Karpas-422 (cell line): Measurements from ENCODE around the gene ZNF506. TPM values are rescaled to one million over a fixed set of nuclear protein-coding genes. Genes with fewer than 3 reads are reported as not detected.

Experiments
- DNase-seq: peaks from one replicate; pipeline ENCODE4 v3.0.0-alpha.2; 2015
- H2AFZ ChIP-seq: fragments of 200-600 bp; sonication (generic); 2 replicates; pipeline ENCODE4 v1.6.1; 2014; ENCODE audit warnings: antibody characterized with exemption, low read length, mixed read lengths
- H3K27ac ChIP-seq: fragments of 200-600 bp; sonication (generic); 2 replicates; pipeline ENCODE4 v1.5.1; 2014; ENCODE audit warnings: mild to moderate bottlenecking, low read length, moderate library complexity
- H3K27me3 ChIP-seq: fragments of 200-600 bp; sonication (generic); 2 replicates; pipeline ENCODE4 v1.6.1; 2014; ENCODE audit warnings: low read length, mixed read lengths
- H3K36me3 ChIP-seq: fragments of 200-600 bp; sonication (generic); 2 replicates; pipeline ENCODE4 v1.6.1; 2014; ENCODE audit warnings: low read length, mixed read lengths; ENCODE audit not compliant: insufficient read depth
- H3K4me1 ChIP-seq: fragments of 200-600 bp; sonication (generic); 2 replicates; pipeline ENCODE4 v1.6.1; 2014; ENCODE audit warnings: mild to moderate bottlenecking, low read length, mixed read lengths
- H3K4me2 ChIP-seq: fragments of 200-600 bp; sonication (generic); 2 replicates; pipeline ENCODE4 v1.6.1; 2014; ENCODE audit warnings: low read length, low read depth, mild to moderate bottlenecking; ENCODE audit not compliant: poor library complexity, severe bottlenecking
- H3K4me3 ChIP-seq: fragments of 200-600 bp; sonication (generic); 2 replicates; pipeline ENCODE4 v1.5.1; 2014; ENCODE audit warnings: mild to moderate bottlenecking, antibody characterized with exemption, low read length, mixed read lengths
- H3K79me2 ChIP-seq: fragments of 200-600 bp; sonication (generic); 2 replicates; pipeline ENCODE4 v1.6.1; 2014; ENCODE audit warnings: mild to moderate bottlenecking, low read length, mixed read lengths
- H3K9ac ChIP-seq: fragments of 200-600 bp; sonication (generic); 2 replicates; pipeline ENCODE4 v1.6.0; 2014; ENCODE audit warnings: low read length
- H3K9me2 ChIP-seq: fragments of 200-600 bp; sonication (generic), shearing (Covaris generic); replicated peaks from 2 replicates; pipeline ENCODE4 v1.6.0; 2014; ENCODE audit warnings: mild to moderate bottlenecking, low read length, moderate library complexity; ENCODE audit not compliant: insufficient read depth
- H3K9me3 ChIP-seq: fragments of 300-700, 200-600 bp; sonication (generic); 2 replicates; pipeline ENCODE4 v1.6.1; 2014; ENCODE audit warnings: low read length, mixed read lengths
- H4K20me1 ChIP-seq: fragments of 200-600 bp; sonication (generic); 2 replicates; pipeline ENCODE4 v1.6.1; 2014; ENCODE audit warnings: mild to moderate bottlenecking, antibody characterized with exemption, low read length, low read depth; ENCODE audit not compliant: insufficient read depth
- total RNA-seq: library from RNA; depleted of rRNA; stranded (reverse); fragments of >200 nt; shearing (Covaris generic); gene quantifications from 2 replicates; pipeline ENCODE4 v1.2.3, GENCODE V29; 2014; ENCODE audit warnings: low replicate concordance

ZNF506 gene
- total RNA-seq, 1 experiment from 2014 or later: 44.1 TPM

GRCh38 chr19:19750842-19751790 is 70.4 kb downstream of the ZNF506 start:
- no peaks in the 10 kb centered on the region for H3K9me3 ChIP-seq
- H3K79me2 ChIP-seq: no peaks in the 10 kb centered on the region
- H3K4me3 ChIP-seq: no peak overlapping the region
- no peaks in the 10 kb centered on the region for H3K36me3 ChIP-seq
- no peak for DNase-seq
- H3K4me2 ChIP-seq: no peak overlapping the region
- no peak overlapping the region for H2AFZ ChIP-seq
- H3K9ac ChIP-seq: no peak overlapping the region
- no peaks in the 10 kb centered on the region for H3K9me2 ChIP-seq
- no peaks in the 10 kb centered on the region for H3K4me1 ChIP-seq
- H4K20me1 ChIP-seq: no peaks in the 10 kb centered on the region
- no peak overlapping the region for H3K27ac ChIP-seq
- H3K27me3 ChIP-seq: no peaks in the 10 kb centered on the region

- no peak for DNase-seq
- Histone ChIP-seq H3K4me1 (no peaks in the 10 kb centered on the region), H3K9me3 (no peaks in the 10 kb centered on the region), H3K9me2 (no peaks in the 10 kb centered on the region), H3K79me2 (no peaks in the 10 kb centered on the region), H3K4me3 (no peak overlapping the region), H2AFZ (no peak overlapping the region), H4K20me1 (no peaks in the 10 kb centered on the region), H3K4me2 (no peak overlapping the region), H3K27me3 (no peaks in the 10 kb centered on the region), H3K9ac (no peak overlapping the region), H3K36me3 (no peaks in the 10 kb centered on the region), H3K27ac (no peak overlapping the region)
Observed at GRCh38 chr19:19749908-19750841, 71.4 kb downstream of the ZNF506 start.

- Histone ChIP-seq H3K4me3 (no peak overlapping the region), H3K4me2 (no peak overlapping the region), H3K9me2 (no peaks in the 10 kb centered on the region)
Observed at GRCh38 chr19:19749117-19749907, 72.2 kb downstream of the ZNF506 start.

GRCh38 chr19:19748249-19748938 is 73.2 kb downstream of the ZNF506 start:
- no peak for DNase-seq
- H3K36me3 ChIP-seq: no peaks in the 10 kb centered on the region
- H3K9me2 ChIP-seq: no peaks in the 10 kb centered on the region
- H3K27ac ChIP-seq: no peak overlapping the region
- no peaks in the 10 kb centered on the region for H4K20me1 ChIP-seq
- no peaks in the 10 kb centered on the region for H3K9me3 ChIP-seq
- H3K4me1 ChIP-seq: no peaks in the 10 kb centered on the region
- H3K27me3 ChIP-seq: no peaks in the 10 kb centered on the region
- H3K4me2 ChIP-seq: no peak overlapping the region
- H2AFZ ChIP-seq: no peak overlapping the region
- no peaks in the 10 kb centered on the region for H3K79me2 ChIP-seq
- no peak overlapping the region for H3K9ac ChIP-seq
- no peak overlapping the region for H3K4me3 ChIP-seq

More at GRCh38 chr19:19749117-19749907, 72.2 kb downstream of the ZNF506 start:
- H3K27ac ChIP-seq: no peak overlapping the region
- H2AFZ ChIP-seq: no peak overlapping the region
- no peaks in the 10 kb centered on the region for H4K20me1 ChIP-seq
- no peaks in the 10 kb centered on the region for H3K9me3 ChIP-seq
- H3K36me3 ChIP-seq: no peaks in the 10 kb centered on the region
- H3K9ac ChIP-seq: no peak overlapping the region
- H3K79me2 ChIP-seq: no peaks in the 10 kb centered on the region
- H3K4me1 ChIP-seq: no peaks in the 10 kb centered on the region
- no peaks in the 10 kb centered on the region for H3K27me3 ChIP-seq
- no peak for DNase-seq

- Histone ChIP-seq H4K20me1 (no peaks in the 10 kb centered on the region), H3K9me3 (no peaks in the 10 kb centered on the region), H3K36me3 (no peaks in the 10 kb centered on the region), H3K9me2 (no peaks in the 10 kb centered on the region), H3K4me3 (no peak overlapping the region), H3K79me2 (no peaks in the 10 kb centered on the region), H3K4me1 (no peaks in the 10 kb centered on the region), H3K9ac (no peak overlapping the region), H3K27ac (no peak overlapping the region), H3K4me2 (no peak overlapping the region), H2AFZ (no peak overlapping the region), H3K27me3 (no peaks in the 10 kb centered on the region)
- DNase-seq: no peak
Observed at GRCh38 chr19:19747357-19748220, 74.0 kb downstream of the ZNF506 start.

GRCh38 chr19:19746286-19747213 is 75.0 kb downstream of the ZNF506 start:
- Histone ChIP-seq H3K79me2 (no peaks in the 10 kb centered on the region), H3K27ac (no peak overlapping the region), H4K20me1 (no peaks in the 10 kb centered on the region), H3K27me3 (no peaks in the 10 kb centered on the region), H3K4me1 (no peaks in the 10 kb centered on the region), H3K4me2 (no peak overlapping the region), H3K9me2 (no peaks in the 10 kb centered on the region), H2AFZ (no peak overlapping the region), H3K36me3 (no peaks in the 10 kb centered on the region), H3K9ac (no peak overlapping the region), H3K4me3 (no peak overlapping the region), H3K9me3 (no peaks in the 10 kb centered on the region)
- no peak for DNase-seq
